ENCODE results near the gene YAP1. TPM values are rescaled to one million over a fixed set of nuclear protein-coding genes. Genes with fewer than 3 reads are reported as not detected.

Gene YAP1
- total RNA-seq, 4 donors from 2014 or later, result 97.0 to 177 (median 142) TPM

DNA sequence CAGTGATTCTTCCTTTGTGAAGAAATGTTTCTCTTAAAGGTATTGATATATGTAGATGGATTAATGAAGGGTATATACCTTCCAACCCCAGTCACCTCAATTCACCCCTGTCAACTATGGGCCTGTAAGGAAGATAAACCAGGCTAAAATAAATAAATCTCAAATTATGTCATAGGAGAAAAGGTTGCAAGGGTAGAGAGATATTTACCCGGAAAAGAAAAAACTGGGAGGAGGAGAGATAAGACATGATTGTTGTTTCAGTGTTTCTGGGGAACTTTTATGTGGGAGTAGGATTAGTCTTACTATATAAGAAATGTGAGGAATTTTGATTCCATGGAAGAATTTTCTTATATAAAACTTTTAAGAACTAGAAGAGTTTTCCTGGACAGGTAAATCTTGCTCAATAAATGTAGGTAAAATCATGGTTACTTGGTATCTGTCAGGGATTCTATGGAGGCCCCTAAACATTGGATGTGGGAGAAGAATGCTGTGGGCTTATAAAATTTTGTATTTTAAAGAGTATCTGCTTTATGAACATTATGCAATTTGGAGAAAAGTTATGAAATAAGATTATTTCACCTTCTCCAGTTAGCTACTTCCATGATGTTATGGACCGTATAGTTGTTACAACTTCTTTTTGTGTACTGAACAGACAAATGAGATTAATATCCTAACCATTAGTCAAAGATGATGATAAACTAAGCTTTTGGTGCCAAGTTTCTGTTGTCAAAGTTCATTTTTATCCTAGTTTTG is 6.4 kb downstream of the YAP1 start:
- no peak overlapping the region for H3K4me3 ChIP-seq
- intact Hi-C loops (cut with DNase I), result loop anchor here (10.0 kb wide), 1 partner anchor 148 kb away; no protein-coding TSS in a partner anchor
- H3K4me1 ChIP-seq, result peaks cover 0 to 89% (median 51%) of the 10 kb centered on the region in 3 donors
- no peak for DNase-seq
- H3K36me3 ChIP-seq, result peaks cover 0 to 24% (median 0%) of the 10 kb centered on the region in 3 donors
- TF ChIP-seq, protein P1, sequence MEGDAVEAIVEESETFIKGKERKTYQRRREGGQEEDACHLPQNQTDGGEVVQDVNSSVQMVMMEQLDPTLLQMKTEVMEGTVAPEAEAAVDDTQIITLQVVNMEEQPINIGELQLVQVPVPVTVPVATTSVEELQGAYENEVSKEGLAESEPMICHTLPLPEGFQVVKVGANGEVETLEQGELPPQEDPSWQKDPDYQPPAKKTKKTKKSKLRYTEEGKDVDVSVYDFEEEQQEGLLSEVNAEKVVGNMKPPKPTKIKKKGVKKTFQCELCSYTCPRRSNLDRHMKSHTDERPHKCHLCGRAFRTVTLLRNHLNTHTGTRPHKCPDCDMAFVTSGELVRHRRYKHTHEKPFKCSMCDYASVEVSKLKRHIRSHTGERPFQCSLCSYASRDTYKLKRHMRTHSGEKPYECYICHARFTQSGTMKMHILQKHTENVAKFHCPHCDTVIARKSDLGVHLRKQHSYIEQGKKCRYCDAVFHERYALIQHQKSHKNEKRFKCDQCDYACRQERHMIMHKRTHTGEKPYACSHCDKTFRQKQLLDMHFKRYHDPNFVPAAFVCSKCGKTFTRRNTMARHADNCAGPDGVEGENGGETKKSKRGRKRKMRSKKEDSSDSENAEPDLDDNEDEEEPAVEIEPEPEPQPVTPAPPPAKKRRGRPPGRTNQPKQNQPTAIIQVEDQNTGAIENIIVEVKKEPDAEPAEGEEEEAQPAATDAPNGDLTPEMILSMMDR (IDR thresholded peaks at IDR 0.05), result no peak
- TF ChIP-seq POLR2A (IDR thresholded peaks at IDR 0.05), result no peak
- no peaks in the 10 kb centered on the region for H3K9me3 ChIP-seq
- no peaks in the 10 kb centered on the region for H3K27me3 ChIP-seq
- H3K27ac ChIP-seq, result no peak overlapping the region
- WGBS, 2 donors, result 40% methylated on average over 2 of the region's 2 CpGs

DNA sequence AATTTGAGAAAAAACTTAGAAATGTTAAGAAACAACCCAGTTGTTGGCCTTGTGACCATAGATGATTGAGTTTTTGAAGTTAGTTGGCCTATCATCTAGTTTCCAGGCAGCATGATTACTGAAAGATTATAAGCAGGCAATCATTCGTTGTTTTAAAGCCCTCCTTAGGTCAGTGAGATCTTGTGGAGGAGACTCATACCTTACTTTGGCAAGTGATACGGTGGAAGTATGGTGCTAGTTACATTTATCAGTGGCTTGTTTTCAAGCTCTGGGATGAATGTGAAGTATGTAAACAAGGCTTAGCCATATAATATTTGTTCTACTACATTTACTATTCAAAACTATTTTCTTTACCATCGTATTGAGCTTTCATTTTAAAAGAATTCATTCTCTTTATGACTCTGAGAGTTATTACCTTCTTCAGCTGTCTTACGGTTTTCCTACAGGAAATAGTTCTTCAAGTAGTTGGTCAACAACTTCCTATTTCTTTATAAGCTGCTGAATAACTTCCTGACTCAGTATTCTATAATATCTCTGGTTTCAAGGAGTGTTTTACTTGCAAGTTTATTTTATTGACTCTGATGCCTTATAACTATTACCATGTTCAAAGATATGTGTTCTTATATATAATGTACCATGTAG is 7.3 kb downstream of the YAP1 start:
- H3K9me3 ChIP-seq, result no peaks in the 10 kb centered on the region
- peaks cover 0 to 97% (median 51%) of the 10 kb centered on the region in 3 donors for H3K4me1 ChIP-seq
- peaks cover 0 to 33% (median 0%) of the 10 kb centered on the region in 3 donors for H3K36me3 ChIP-seq
- H3K27me3 ChIP-seq, result no peaks in the 10 kb centered on the region
- DNase-seq, result no peak
- intact Hi-C loops (cut with DNase I), result loop anchor here (10.0 kb wide), 1 partner anchor 147 kb away; no protein-coding TSS in a partner anchor
- H3K4me3 ChIP-seq, result no peak overlapping the region
- H3K27ac ChIP-seq, result peak overlapping the region in 2 of 4 donors; percentile 15 to 26
- WGBS, 2 donors, result 22 to 29% methylated on average over 4 of the region's 4 CpGs
- TF ChIP-seq POLR2A (IDR thresholded peaks at IDR 0.05), result no peak
- TF ChIP-seq, protein P1 (IDR thresholded peaks at IDR 0.05), result no peak

DNA sequence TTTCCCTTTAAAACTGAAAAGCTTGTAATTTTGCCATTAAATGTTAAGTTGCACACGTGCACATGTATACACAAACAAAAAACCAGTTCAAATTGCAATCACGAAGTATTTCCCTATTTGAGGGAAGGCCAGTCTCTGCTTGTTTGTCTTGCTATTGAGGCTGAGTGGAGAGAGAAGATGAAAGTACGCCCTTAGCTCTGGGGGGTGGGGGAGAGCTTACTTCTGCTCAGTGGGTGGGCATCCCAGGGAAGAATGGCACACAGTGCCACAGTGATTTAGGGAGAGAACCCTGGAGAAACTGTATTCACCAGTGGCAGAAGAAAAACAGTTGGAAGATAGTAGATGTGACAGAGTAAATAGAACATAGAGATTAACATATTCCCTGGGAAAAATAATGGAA is 8.7 kb downstream of the YAP1 start:
- Histone ChIP-seq H3K27me3 (no peaks in the 10 kb centered on the region), H3K4me1 (peaks cover 0 to 93% (median 44%) of the 10 kb centered on the region in 3 donors), H3K27ac (peak overlapping the region in 2 of 4 donors; percentile 13 to 62), H3K4me3 (no peak overlapping the region), H3K36me3 (peaks cover 0 to 37% (median 0%) of the 10 kb centered on the region in 3 donors), H3K9me3 (no peaks in the 10 kb centered on the region)
- TF ChIP-seq, protein P1 (IDR thresholded peaks at IDR 0.05), result no peak
- no peak for TF ChIP-seq POLR2A (IDR thresholded peaks at IDR 0.05)
- WGBS, 2 donors, result 26 to 28% methylated on average over 3 of the region's 3 CpGs
- intact Hi-C loops (cut with DNase I), result loop anchor here (10.0 kb wide), 1 partner anchor 146 kb away; no protein-coding TSS in a partner anchor
- no peak for DNase-seq

DNA sequence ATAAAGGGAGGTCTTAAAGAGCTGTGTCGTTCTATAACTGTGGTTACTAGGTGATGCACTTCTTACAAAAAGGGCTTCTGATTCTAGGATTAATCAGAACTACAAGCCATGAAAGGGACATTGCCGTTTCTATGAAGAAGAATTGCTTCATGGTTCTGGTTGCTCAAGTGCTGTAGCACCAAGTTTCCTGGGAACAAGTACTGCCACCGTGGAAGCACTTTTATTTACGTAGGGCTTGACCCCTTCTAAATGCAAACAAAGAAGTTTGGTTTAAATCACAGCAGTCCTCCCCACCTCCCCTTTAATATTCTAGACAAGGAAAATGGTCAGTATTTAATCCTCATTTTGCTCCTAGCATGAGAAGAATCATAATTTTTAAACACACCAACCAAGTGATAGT is 9.8 kb downstream of the YAP1 start:
- Histone ChIP-seq H3K4me3 (peak overlapping the region in 1 of 4 donors; percentile 5), H3K36me3 (peaks cover 0 to 44% (median 0%) of the 10 kb centered on the region in 3 donors), H3K27ac (peak overlapping the region in 3 of 4 donors; percentile 4 to 62 (median 11)), H3K9me3 (no peaks in the 10 kb centered on the region), H3K4me1 (peaks cover 0 to 82% (median 40%) of the 10 kb centered on the region in 3 donors), H3K27me3 (no peaks in the 10 kb centered on the region)
- DNase-seq, result no peak
- 26 to 41% methylated on average over 4 of the region's 4 CpGs for WGBS, 2 donors
- intact Hi-C loops (cut with DNase I), result loop anchor here (10.0 kb wide), 1 partner anchor 145 kb away; no protein-coding TSS in a partner anchor
- no peak for TF ChIP-seq POLR2A (IDR thresholded peaks at IDR 0.05)
- TF ChIP-seq, protein P1 (IDR thresholded peaks at IDR 0.05), result no peak

All from esophagus squamous epithelium (tissue), 5 donors.